HEK293 (cell line): ENCODE results near the gene VPS37C.

ENCODE experiments used
- CTCF ChIA-PET: fragments of 350-600 bp; formaldehyde crosslinking; extraction: SDS; loops from one replicate; lab custom pipeline; 2021; ENCODE audit warnings: antibody characterized with exemption; lab: Yijun Ruan, JAX
- POLR2A ChIA-PET: fragments of 300-600 bp; formaldehyde crosslinking; extraction: SDS; loops from one replicate; lab custom pipeline; 2020; ENCODE audit warnings: antibody characterized with exemption, inconsistent platforms; lab: Yijun Ruan, JAX
- H3K27ac ChIP-seq: fragments of 200-500 bp; sonication (Bioruptor generic); 2 replicates; pipeline ENCODE4 v1.5.1; 2014; ENCODE audit warnings: low read depth, low read length, control low read depth, inconsistent platforms; ENCODE audit errors: extremely low read depth
- H3K36me3 ChIP-seq, 2 experiments: fragments of 200-500 bp in 1 of 2; sonication (Bioruptor generic) in 1 of 2; 1 replicate in 1 of 2; 2 replicates in 1 of 2; pipeline ENCODE4 v1.5.1; 2014 to 2017; ENCODE audit warnings: inconsistent platforms in 2 of 2, low read length in 2 of 2; ENCODE audit not compliant: control insufficient read depth in 2 of 2, insufficient read depth in 1 of 2
- H3K4me1 ChIP-seq: fragments of 200-500 bp; sonication (Bioruptor generic); 2 replicates; pipeline ENCODE4 v1.5.1; 2014; ENCODE audit warnings: mild to moderate bottlenecking, low read length, inconsistent platforms; ENCODE audit not compliant: control insufficient read depth, insufficient read depth
- H3K4me3 ChIP-seq: 2 replicates; pipeline ENCODE4 v1.5.1; 2011; ENCODE audit warnings: low read depth, mild to moderate bottlenecking, control low read depth, low read length, moderate library complexity
- H3K9me3 ChIP-seq: fragments of 200-500 bp; sonication (Bioruptor generic); 2 replicates; pipeline ENCODE4 v1.5.1; 2014; ENCODE audit warnings: low read depth, low read length, inconsistent platforms; ENCODE audit not compliant: control insufficient read depth, insufficient read depth
- GLIS1 ChIP-seq: fragments of 450-650 bp; formaldehyde crosslinking; IDR thresholded peaks from 2 replicates; pipeline ENCODE4 v1.5.1; 2016; ENCODE audit warnings: missing biosample characterization, missing genetic modification characterization
- MYNN ChIP-seq: fragments of 450-650 bp; formaldehyde crosslinking; IDR thresholded peaks from 2 replicates; pipeline ENCODE4 v1.5.1; 2016; ENCODE audit warnings: missing biosample characterization, missing genetic modification characterization, borderline replicate concordance
- SCRT2 ChIP-seq: fragments of 450-650 bp; formaldehyde crosslinking; IDR thresholded peaks from 2 replicates; pipeline ENCODE4 v1.5.1; 2016; ENCODE audit warnings: missing biosample characterization, missing genetic modification characterization
- SP2 ChIP-seq: fragments of 450-650 bp; formaldehyde crosslinking; IDR thresholded peaks from 2 replicates; pipeline ENCODE4 v1.5.1; 2016; ENCODE audit warnings: missing biosample characterization, missing genetic modification characterization
- TRIM28 ChIP-seq: IDR thresholded peaks from 2 replicates; pipeline ENCODE4 v1.6.1; 2011; ENCODE audit warnings: low read length, control low read depth, borderline replicate concordance
- ZEB2 ChIP-seq: fragments of 450-650 bp; formaldehyde crosslinking; IDR thresholded peaks from 2 replicates; pipeline ENCODE4 v1.5.1; 2016; ENCODE audit warnings: missing biosample characterization, missing genetic modification characterization
- ZIC2 ChIP-seq: fragments of 450-650 bp; formaldehyde crosslinking; IDR thresholded peaks from 2 replicates; pipeline ENCODE4 v1.5.1; 2016; ENCODE audit warnings: missing biosample characterization, missing genetic modification characterization
- ZNF133 ChIP-seq: fragments of 450-650 bp; formaldehyde crosslinking; IDR thresholded peaks from 2 replicates; pipeline ENCODE4 v1.5.1; 2016; ENCODE audit warnings: missing biosample characterization, missing genetic modification characterization
- ZNF239 ChIP-seq: fragments of 450-650 bp; formaldehyde crosslinking; IDR thresholded peaks from 2 replicates; pipeline ENCODE4 v1.5.1; 2016; ENCODE audit warnings: missing biosample characterization, missing genetic modification characterization
- ZNF274 ChIP-seq, 2 experiments: fragments of 200-500 bp in 1 of 2; fragments of 450-650 bp in 1 of 2; sonication (Bioruptor generic) in 1 of 2; formaldehyde crosslinking in 1 of 2; IDR thresholded peaks; 2 replicates each; pipeline versions ENCODE4 v1.5.1 to v1.6.1; 2014 to 2016; ENCODE audit warnings: borderline replicate concordance in 1 of 2, inconsistent platforms in 1 of 2, low read length in 1 of 2, missing biosample characterization in 1 of 2, missing genetic modification characterization in 1 of 2
- ZNF404 ChIP-seq: fragments of 450-650 bp; formaldehyde crosslinking; IDR thresholded peaks from 2 replicates; pipeline ENCODE4 v1.5.1; 2017; ENCODE audit warnings: missing biosample characterization, missing genetic modification characterization
- ZNF521 ChIP-seq: fragments of 450-650 bp; formaldehyde crosslinking; IDR thresholded peaks from 2 replicates; pipeline ENCODE4 v1.5.1; 2017; ENCODE audit warnings: missing biosample characterization, mild to moderate bottlenecking, missing genetic modification characterization
- ZNF677 ChIP-seq: fragments of 450-650 bp; IDR thresholded peaks from 2 replicates; pipeline ENCODE4 v1.5.0; 2018; ENCODE audit warnings: missing biosample characterization, mild to moderate bottlenecking, missing genetic modification characterization, moderate library complexity
- ZNF791 ChIP-seq: fragments of 450-650 bp; formaldehyde crosslinking; IDR thresholded peaks from 2 replicates; pipeline ENCODE4 v1.5.1; 2016; ENCODE audit warnings: missing biosample characterization, missing genetic modification characterization
- TF ChIP-seq, protein P1 (sequence below): fragments of 450-650 bp; formaldehyde crosslinking; IDR thresholded peaks from 2 replicates; pipeline ENCODE4 v1.5.1; 2016; ENCODE audit warnings: missing biosample characterization, missing genetic modification characterization
- TF ChIP-seq, protein P2 (sequence below): fragments of 450-650 bp; formaldehyde crosslinking; IDR thresholded peaks from 2 replicates; pipeline ENCODE4 v1.5.1; 2017; ENCODE audit warnings: missing biosample characterization, missing genetic modification characterization

VPS37C gene

GRCh38 chr11:61124574-61125309, 36.5 kb downstream of the VPS37C start:
- no peaks in the 10 kb centered on the region for H3K36me3 ChIP-seq
- TF ChIP-seq SP2 (tag by site-specific recombination) = no peak
- peak; percentile 96 for TF ChIP-seq ZIC2 (tag by site-specific recombination)
- TF ChIP-seq GLIS1 (tag by site-specific recombination) = peak; percentile 87
- POLR2A ChIA-PET = no interaction called here
- no peaks in the 10 kb centered on the region for H3K9me3 ChIP-seq
- no peak overlapping the region for H3K4me3 ChIP-seq
- H3K4me1 ChIP-seq = peaks cover 10% of the 10 kb centered on the region; the same call in 1 of the 2 replicates
- no peak overlapping the region for H3K27ac ChIP-seq
- CTCF ChIA-PET = interaction anchor here (0.6 kb wide), 1 partner anchor 66 kb away, joined by 3 read pairs; no protein-coding TSS in a partner anchor

DNA sequence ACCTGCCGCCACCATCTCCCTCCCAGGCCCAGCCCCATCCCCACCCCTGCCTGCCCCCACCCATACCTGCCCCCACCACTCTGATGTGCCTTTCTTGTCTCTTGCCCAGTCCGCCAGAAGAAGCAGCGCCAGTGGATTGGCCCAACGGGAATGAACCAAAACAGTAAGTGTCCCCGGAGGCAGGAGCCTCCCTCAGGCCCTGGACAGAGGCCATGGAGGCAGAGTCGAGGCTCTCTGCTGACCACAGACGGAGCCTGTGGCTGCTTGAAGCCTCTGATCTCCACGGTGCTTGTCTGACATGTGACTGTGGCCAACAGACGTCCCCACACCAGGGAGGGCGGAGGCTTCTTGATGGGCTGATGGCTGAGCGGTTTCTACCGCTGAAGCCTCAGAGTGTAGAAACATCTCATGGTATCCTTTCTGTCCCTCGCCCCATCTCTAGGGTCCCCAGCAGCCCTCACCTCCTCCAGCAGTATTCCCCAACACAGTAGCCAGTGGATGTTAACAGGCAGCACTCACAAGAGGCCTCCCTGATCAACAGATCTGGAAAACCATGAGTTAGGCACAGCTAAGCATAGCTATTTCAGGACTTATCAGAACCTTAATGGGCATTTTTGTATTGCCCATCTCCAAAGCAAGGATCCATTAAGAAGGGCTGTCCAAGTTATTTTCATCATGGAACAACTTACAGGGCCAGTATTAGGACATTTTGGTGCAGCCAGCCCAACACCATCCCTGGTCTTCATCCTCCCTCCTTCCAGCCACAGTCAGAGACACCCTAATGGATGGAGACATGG, 37.3 kb downstream of the VPS37C start:
- peaks cover 10% of the 10 kb centered on the region; the same call in 1 of the 2 replicates for H3K4me1 ChIP-seq
- POLR2A ChIA-PET = no interaction called here
- TF ChIP-seq ZNF239 (tag by site-specific recombination) = peak; percentile 92
- no peak for TF ChIP-seq ZNF404 (tag by site-specific recombination)
- CTCF ChIA-PET = interaction anchor here (0.6 kb wide), 1 partner anchor 67 kb away, joined by 3 read pairs; no protein-coding TSS in a partner anchor
- H3K9me3 ChIP-seq = no peaks in the 10 kb centered on the region
- no peak overlapping the region for H3K27ac ChIP-seq
- H3K36me3 ChIP-seq = no peaks in the 10 kb centered on the region
- H3K4me3 ChIP-seq = no peak overlapping the region

GRCh38 chr11:61122761-61123160, 38.5 kb downstream of the VPS37C start:
- TF ChIP-seq ZNF133 (no peak), TRIM28 (no peak), ZNF791 (no peak), MYNN (no peak), ZNF274 (IDR thresholded peaks at IDR 0.05; ENCODE audit: low read length) (no peak), ZNF274 (tag by site-specific recombination; IDR thresholded peaks at IDR 0.05; ENCODE audit: borderline replicate concordance) (no peak)
- TF ChIP-seq, all 188 proteins: peak for 0
- Histone ChIP-seq H3K4me1 (peaks cover 10% of the 10 kb centered on the region; the same call in 1 of the 2 replicates), H3K9me3 (no peaks in the 10 kb centered on the region), H3K4me3 (no peak overlapping the region), H3K36me3 (no peaks in the 10 kb centered on the region), H3K27ac (no peak overlapping the region)
- CTCF ChIA-PET = no interaction called here
- POLR2A ChIA-PET = no interaction called here

DNA sequence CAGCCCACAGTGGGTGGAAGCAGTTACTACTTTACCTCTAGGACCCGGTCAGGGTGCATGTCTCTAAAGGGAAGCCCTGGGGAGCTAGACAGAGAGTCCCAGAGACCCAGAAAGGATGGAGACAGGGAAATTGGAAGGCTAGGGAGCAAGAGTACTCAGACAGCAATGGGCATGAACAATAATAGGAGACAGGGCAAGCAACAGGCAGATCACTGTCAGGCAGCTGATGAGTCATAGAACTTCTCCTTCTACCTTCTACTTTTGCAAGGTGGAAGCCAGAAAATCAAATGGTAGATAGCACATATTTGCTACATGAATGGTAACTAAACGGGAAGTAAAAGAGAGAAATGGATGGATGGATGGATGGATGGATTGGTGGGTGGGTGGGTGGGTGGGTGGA, 39.3 kb downstream of the VPS37C start:
- POLR2A ChIA-PET = no interaction called here
- CTCF ChIA-PET = interaction anchor here (0.6 kb wide), 2 partner anchors 213 to 278 kb away, joined by 3 read pairs; no protein-coding TSS in a partner anchor
- H3K4me1 ChIP-seq = peaks cover 10% of the 10 kb centered on the region; the same call in 1 of the 2 replicates
- TF ChIP-seq ZNF521 (tag by site-specific recombination) (no peak), SCRT2 (tag by site-specific recombination) (peak; percentile 90)
- H3K27ac ChIP-seq = no peak overlapping the region
- no peak overlapping the region for H3K4me3 ChIP-seq
- H3K9me3 ChIP-seq = no peaks in the 10 kb centered on the region
- H3K36me3 ChIP-seq = no peaks in the 10 kb centered on the region

GRCh38 chr11:61121192-61121831, 39.9 kb downstream of the VPS37C start:
- CTCF ChIA-PET = no interaction called here
- POLR2A ChIA-PET = no interaction called here
- no peaks in the 10 kb centered on the region for H3K36me3 ChIP-seq
- H3K9me3 ChIP-seq = no peaks in the 10 kb centered on the region
- peaks cover 10% of the 10 kb centered on the region; the same call in 1 of the 2 replicates for H3K4me1 ChIP-seq
- no peak overlapping the region for H3K4me3 ChIP-seq
- H3K27ac ChIP-seq = peak overlapping the region; percentile 2
- TF ChIP-seq, protein P1, sequence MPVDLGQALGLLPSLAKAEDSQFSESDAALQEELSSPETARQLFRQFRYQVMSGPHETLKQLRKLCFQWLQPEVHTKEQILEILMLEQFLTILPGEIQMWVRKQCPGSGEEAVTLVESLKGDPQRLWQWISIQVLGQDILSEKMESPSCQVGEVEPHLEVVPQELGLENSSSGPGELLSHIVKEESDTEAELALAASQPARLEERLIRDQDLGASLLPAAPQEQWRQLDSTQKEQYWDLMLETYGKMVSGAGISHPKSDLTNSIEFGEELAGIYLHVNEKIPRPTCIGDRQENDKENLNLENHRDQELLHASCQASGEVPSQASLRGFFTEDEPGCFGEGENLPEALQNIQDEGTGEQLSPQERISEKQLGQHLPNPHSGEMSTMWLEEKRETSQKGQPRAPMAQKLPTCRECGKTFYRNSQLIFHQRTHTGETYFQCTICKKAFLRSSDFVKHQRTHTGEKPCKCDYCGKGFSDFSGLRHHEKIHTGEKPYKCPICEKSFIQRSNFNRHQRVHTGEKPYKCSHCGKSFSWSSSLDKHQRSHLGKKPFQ (tag by site-specific recombination) = peak; percentile 76
- TF ChIP-seq, protein P2, sequence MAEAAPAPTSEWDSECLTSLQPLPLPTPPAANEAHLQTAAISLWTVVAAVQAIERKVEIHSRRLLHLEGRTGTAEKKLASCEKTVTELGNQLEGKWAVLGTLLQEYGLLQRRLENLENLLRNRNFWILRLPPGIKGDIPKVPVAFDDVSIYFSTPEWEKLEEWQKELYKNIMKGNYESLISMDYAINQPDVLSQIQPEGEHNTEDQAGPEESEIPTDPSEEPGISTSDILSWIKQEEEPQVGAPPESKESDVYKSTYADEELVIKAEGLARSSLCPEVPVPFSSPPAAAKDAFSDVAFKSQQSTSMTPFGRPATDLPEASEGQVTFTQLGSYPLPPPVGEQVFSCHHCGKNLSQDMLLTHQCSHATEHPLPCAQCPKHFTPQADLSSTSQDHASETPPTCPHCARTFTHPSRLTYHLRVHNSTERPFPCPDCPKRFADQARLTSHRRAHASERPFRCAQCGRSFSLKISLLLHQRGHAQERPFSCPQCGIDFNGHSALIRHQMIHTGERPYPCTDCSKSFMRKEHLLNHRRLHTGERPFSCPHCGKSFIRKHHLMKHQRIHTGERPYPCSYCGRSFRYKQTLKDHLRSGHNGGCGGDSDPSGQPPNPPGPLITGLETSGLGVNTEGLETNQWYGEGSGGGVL (tag by site-specific recombination) = no peak
- TF ChIP-seq ZNF677 (tag by site-specific recombination) (no peak), ZEB2 (tag by site-specific recombination) (no peak)
